OCI-LY3 (cell line): ENCODE data around the gene ZNF365.

Source experiments
- H2AFZ ChIP-seq: fragments of 200-600, 300-600 bp; shearing (Covaris generic); 2 replicates; pipeline ENCODE4 v1.6.0; 2014; ENCODE audit warnings: antibody characterized with exemption, low read depth, low read length
- H3K27ac ChIP-seq: fragments of 200-600, 300-600 bp; sonication (generic); 2 replicates; pipeline ENCODE4 v1.5.1; 2014; ENCODE audit warnings: mild to moderate bottlenecking, low read length, moderate library complexity, mixed read lengths
- H3K27me3 ChIP-seq: fragments of 200-600, 300-600 bp; sonication (generic); 2 replicates; pipeline ENCODE4 v1.6.1; 2014; ENCODE audit warnings: low read depth, low read length, mixed read lengths
- H3K36me3 ChIP-seq: fragments of 200-600, 300-600 bp; sonication (generic); replicated peaks from 2 replicates; pipeline ENCODE3; 2014; ENCODE audit warnings: low read depth, low read length, mixed read lengths
- H3K4me1 ChIP-seq: fragments of 300-600, 200-600 bp; sonication (generic); 2 replicates; pipeline ENCODE4 v1.6.1; 2014; ENCODE audit warnings: low read length, mixed read lengths
- H3K4me2 ChIP-seq: fragments of 200-600, 300-600 bp; sonication (generic); 2 replicates; pipeline ENCODE4 v1.6.1; 2014; ENCODE audit warnings: low read length, mixed read lengths
- H3K4me3 ChIP-seq: fragments of 300-600, 200-600 bp; sonication (generic); 2 replicates; pipeline ENCODE4 v1.5.1; 2014; ENCODE audit warnings: antibody characterized with exemption, mild to moderate bottlenecking, low read length, moderate library complexity
- H3K79me2 ChIP-seq: fragments of 300-600, 200-600 bp; shearing (Covaris generic); 2 replicates; pipeline ENCODE4 v1.6.1; 2014; ENCODE audit warnings: mild to moderate bottlenecking, low read length, mixed read lengths
- H3K9ac ChIP-seq: fragments of 300-600, 200-600 bp; shearing (Covaris generic); 2 replicates; pipeline ENCODE4 v1.6.0; 2014; ENCODE audit warnings: mild to moderate bottlenecking, low read length, moderate library complexity
- H3K9me3 ChIP-seq: fragments of 200-600, 300-600 bp; shearing (Covaris generic); 2 replicates; pipeline ENCODE4 v1.6.1; 2014; ENCODE audit warnings: low read length, mixed read lengths; ENCODE audit not compliant: insufficient read depth
- H4K20me1 ChIP-seq: fragments of 200-600, 300-600 bp; sonication (generic); 2 replicates; pipeline ENCODE4 v1.6.1; 2016; ENCODE audit warnings: low read length, mixed read lengths; ENCODE audit not compliant: insufficient read depth
- EZH2phosphoT487 ChIP-seq: fragments of 200-600 bp; shearing (Covaris generic); IDR thresholded peaks from 2 replicates; pipeline ENCODE4 v1.6.1; 2018; ENCODE audit warnings: antibody characterized with exemption, mixed run types, low read depth
- TF ChIP-seq, protein P1 (sequence below): fragments of 200-600, 300-600 bp; sonication (generic); IDR thresholded peaks from 2 replicates; pipeline ENCODE4 v1.5.1; 2014; ENCODE audit warnings: antibody characterized with exemption, low read length, low read depth

The ZNF365 gene

DNA sequence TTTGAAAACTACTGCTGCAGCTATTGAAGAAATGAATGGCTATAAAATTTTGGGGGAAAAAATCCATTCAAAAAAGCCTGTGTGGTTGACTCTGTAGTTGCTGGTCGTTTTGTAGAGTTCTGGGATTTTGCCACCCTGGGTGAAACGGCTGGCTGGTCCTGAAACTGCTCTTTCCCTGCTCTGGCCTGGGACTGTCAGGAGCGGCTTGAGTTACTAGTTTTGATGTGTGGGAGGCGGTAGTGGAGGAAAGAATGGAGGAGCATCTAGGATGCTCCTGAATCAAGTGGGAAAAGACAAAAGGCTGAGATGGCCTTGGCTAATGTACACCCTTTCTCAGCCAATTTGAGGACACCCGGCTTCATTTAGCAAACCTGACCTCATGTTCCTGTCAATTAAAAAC, 72.5 kb downstream of the ZNF365 start:
- no peaks in the 10 kb centered on the region for H3K36me3 ChIP-seq
- TF ChIP-seq, protein P1, sequence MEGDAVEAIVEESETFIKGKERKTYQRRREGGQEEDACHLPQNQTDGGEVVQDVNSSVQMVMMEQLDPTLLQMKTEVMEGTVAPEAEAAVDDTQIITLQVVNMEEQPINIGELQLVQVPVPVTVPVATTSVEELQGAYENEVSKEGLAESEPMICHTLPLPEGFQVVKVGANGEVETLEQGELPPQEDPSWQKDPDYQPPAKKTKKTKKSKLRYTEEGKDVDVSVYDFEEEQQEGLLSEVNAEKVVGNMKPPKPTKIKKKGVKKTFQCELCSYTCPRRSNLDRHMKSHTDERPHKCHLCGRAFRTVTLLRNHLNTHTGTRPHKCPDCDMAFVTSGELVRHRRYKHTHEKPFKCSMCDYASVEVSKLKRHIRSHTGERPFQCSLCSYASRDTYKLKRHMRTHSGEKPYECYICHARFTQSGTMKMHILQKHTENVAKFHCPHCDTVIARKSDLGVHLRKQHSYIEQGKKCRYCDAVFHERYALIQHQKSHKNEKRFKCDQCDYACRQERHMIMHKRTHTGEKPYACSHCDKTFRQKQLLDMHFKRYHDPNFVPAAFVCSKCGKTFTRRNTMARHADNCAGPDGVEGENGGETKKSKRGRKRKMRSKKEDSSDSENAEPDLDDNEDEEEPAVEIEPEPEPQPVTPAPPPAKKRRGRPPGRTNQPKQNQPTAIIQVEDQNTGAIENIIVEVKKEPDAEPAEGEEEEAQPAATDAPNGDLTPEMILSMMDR, result no peak
- no peak for TF ChIP-seq EZH2phosphoT487

DNA sequence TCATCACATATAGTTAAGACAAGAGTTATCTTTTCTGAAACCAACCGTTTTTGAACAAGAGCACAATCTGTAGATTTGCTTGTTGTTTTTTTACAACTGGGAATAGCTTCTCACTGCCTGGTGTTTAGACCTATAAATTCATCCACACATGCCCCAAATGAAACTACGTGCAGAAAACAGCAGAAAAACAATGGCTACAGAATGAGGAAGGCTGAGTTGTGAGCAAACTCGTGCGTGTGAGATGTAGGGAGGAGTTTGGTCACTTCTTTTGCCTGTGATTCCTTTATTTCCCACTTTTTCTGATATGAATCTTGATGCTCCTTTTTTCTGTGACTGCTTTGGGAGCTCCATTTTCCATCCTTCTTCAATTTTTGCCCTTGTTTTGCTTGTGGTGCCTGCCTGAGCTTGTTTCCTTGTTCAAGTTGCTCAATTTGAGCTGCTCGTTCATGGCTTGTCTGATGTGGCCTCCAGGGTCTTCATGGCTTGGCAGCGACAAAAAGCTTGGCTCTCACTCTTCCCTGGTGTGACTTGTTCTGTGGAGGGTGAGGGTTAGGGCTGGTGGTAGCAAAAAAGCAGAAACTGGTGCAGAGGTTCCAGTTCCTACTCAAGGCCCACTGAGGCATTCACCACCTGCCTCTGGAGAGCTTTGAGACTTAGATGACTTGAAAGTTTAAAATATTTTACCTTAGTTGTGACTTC, 76.9 kb downstream of the ZNF365 start:
- Histone ChIP-seq H3K4me2 (peak overlapping the region; percentile 56), H3K9me3 (no peaks in the 10 kb centered on the region), H3K27ac (peak overlapping the region; percentile 26; the same call in 1 of the 2 replicates), H3K79me2 (no peaks in the 10 kb centered on the region), H3K4me1 (peaks cover 28% of the 10 kb centered on the region), H3K27me3 (no peaks in the 10 kb centered on the region), H4K20me1 (no peaks in the 10 kb centered on the region), H3K36me3 (no peaks in the 10 kb centered on the region), H3K4me3 (peak overlapping the region; percentile 12), H2AFZ (peak overlapping the region; percentile 92), H3K9ac (peak overlapping the region; percentile 38; the same call in 1 of the 2 replicates)
- TF ChIP-seq, protein P1, result no peak
- no peak for TF ChIP-seq EZH2phosphoT487

More for the DNA sequence above, 72.5 kb downstream of the ZNF365 start:
- no peaks in the 10 kb centered on the region for H3K79me2 ChIP-seq
- no peak overlapping the region for H3K4me2 ChIP-seq
- peaks cover 17% of the 10 kb centered on the region for H3K4me1 ChIP-seq
- H2AFZ ChIP-seq, result no peak overlapping the region
- no peaks in the 10 kb centered on the region for H3K9me3 ChIP-seq
- H3K9ac ChIP-seq, result no peak overlapping the region
- no peaks in the 10 kb centered on the region for H3K27me3 ChIP-seq
- H3K4me3 ChIP-seq, result no peak overlapping the region
- no peak overlapping the region for H3K27ac ChIP-seq
- no peaks in the 10 kb centered on the region for H4K20me1 ChIP-seq

DNA sequence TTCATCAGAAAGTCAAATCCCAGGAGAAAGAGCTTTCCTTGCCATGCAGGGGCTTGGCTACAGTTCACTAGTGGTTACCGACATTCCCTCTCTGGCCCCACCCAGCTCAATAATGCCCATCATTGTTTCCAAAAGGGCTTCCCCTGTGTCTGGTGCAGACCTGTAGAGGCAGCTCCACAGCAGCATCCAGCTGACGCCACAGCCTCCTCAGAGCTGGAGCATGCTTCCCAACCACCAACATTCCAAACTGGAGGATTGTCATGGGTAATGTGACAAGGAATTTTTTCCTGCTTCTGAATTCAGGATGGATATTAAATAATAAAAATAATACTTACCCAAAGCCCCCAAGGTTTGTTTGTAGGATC, 77.4 kb downstream of the ZNF365 start:
- peak overlapping the region; percentile 92 for H2AFZ ChIP-seq
- H3K36me3 ChIP-seq, result no peaks in the 10 kb centered on the region
- H3K9ac ChIP-seq, result no peak overlapping the region
- peak overlapping the region; percentile 56 for H3K4me2 ChIP-seq
- no peaks in the 10 kb centered on the region for H4K20me1 ChIP-seq
- TF ChIP-seq EZH2phosphoT487, result no peak
- TF ChIP-seq, protein P1, result no peak
- H3K9me3 ChIP-seq, result no peaks in the 10 kb centered on the region
- H3K4me1 ChIP-seq, result peaks cover 33% of the 10 kb centered on the region
- 0 out of 2 replicates have a peak overlapping the region, but pooled peaks have one; percentile 12 for H3K4me3 ChIP-seq
- H3K27me3 ChIP-seq, result no peaks in the 10 kb centered on the region
- H3K79me2 ChIP-seq, result no peaks in the 10 kb centered on the region
- peak overlapping the region; percentile 26; the same call in 1 of the 2 replicates for H3K27ac ChIP-seq
